ENCODE measurements around the gene WT1. TPM values are rescaled to one million over a fixed set of nuclear protein-coding genes. Genes with fewer than 3 reads are reported as not detected.

WT1 gene
- total and polyA plus RNA-seq, 2 of the 4 experiments (the other 2 are of a cell fraction) = not detected

DNA sequence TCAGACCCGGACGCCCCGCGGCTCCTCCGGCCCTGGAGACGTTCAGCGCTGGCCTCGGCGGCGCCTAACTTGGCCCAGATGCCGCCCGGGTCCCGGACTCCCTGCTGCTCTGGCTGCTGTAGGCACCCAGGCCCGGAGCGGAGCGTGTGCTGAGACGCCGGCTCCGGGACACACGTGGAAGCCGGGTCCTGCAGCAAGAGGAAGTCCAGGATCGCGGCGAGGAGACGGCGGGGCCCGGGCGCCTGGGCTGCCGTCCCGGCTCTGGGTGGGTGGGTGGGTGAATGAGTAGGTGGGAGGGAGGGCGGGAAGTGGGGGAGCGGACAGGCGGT is 223 bp downstream of the WT1 start:
- H3K9ac ChIP-seq (ENCODE audit: low read depth, low read length) = no peak overlapping the region
- no peak overlapping the region for H2BK120ac ChIP-seq (ENCODE audit: low read depth, low read length)
- H2AK5ac ChIP-seq (ENCODE audit: low read depth, low read length) = no peak overlapping the region
- H2BK15ac ChIP-seq (ENCODE audit: low read depth, low read length) = no peak overlapping the region
- H3K27ac ChIP-seq (ENCODE audit: insufficient read depth, low read length) = no peak overlapping the region
- POLR2A ChIA-PET (ENCODE audit: unreplicated experiment) = no interaction called here
- no peak overlapping the region for H4K91ac ChIP-seq (ENCODE audit: insufficient read depth, low read depth, low read length)
- no peak overlapping the region for H2BK5ac ChIP-seq (ENCODE audit: low read depth, low read length, poor library complexity, severe bottlenecking)
- no TSS peak for BruUV-seq (replicated peaks)
- H3K23ac ChIP-seq (ENCODE audit: low read depth, low read length) = no peak overlapping the region
- in situ Hi-C loops (cut with MboI; ENCODE audit: low sequenced_read_pairs) (no loop called here), intact Hi-C loops (cut with micrococcal nuclease) (no loop called here), dilution Hi-C loops (cut with HindIII; ENCODE audit: low sequenced_read_pairs, unreplicated experiment) (no loop called here)
- H4K8ac ChIP-seq (ENCODE audit: low read depth in 2 of 2, low read length in 2 of 2) = no peak overlapping the region
- H2AFZ ChIP-seq (replicated peaks; ENCODE audit: low read length, poor library complexity) = peak overlapping the region; percentile 32
- no peaks in the 10 kb centered on the region for H3K36me3 ChIP-seq (ENCODE audit: control insufficient read depth, insufficient read depth, low read length)
- WGBS, 2 experiments (ENCODE audit: extremely low coverage in 2 of 2, insufficient read length in 1 of 2) = 6% methylated on average over 16 of the region's 33 CpGs; no CpG with 5 or more reads in 1 of the 2 experiments
- DNase-seq (no peak), ATAC-seq (ENCODE audit: low read depth) (no peak)
- TF ChIP-seq RCOR1 (IDR thresholded peaks at IDR 0.05; ENCODE audit: insufficient replicate concordance, low read length) = no peak
- TF ChIP-seq, protein P1, sequence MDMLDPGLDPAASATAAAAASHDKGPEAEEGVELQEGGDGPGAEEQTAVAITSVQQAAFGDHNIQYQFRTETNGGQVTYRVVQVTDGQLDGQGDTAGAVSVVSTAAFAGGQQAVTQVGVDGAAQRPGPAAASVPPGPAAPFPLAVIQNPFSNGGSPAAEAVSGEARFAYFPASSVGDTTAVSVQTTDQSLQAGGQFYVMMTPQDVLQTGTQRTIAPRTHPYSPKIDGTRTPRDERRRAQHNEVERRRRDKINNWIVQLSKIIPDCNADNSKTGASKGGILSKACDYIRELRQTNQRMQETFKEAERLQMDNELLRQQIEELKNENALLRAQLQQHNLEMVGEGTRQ (IDR thresholded peaks at IDR 0.05; ENCODE audit: low read depth, low read length) = no peak
- no peak for TF ChIP-seq MXI1 (IDR thresholded peaks at IDR 0.05; ENCODE audit: borderline replicate concordance, low read depth, low read length)
- H3K9me3 ChIP-seq (ENCODE audit: control insufficient read depth, insufficient read depth, low read length) = peaks cover 11% of the 10 kb centered on the region
- no peaks in the 10 kb centered on the region; the same call in 1 of the 2 replicates for H3K9me1 ChIP-seq (ENCODE audit: insufficient read depth, low read length)
- no peak overlapping the region for H4K5ac ChIP-seq (ENCODE audit: low read depth, low read length)
- CTCF ChIA-PET = no interaction called here
- H2BK20ac ChIP-seq (ENCODE audit: low read depth, low read length) = no peak overlapping the region
- H3K18ac ChIP-seq (ENCODE audit: low read depth, low read length) = no peak overlapping the region
- H3K4me3 ChIP-seq (ENCODE audit: insufficient read depth, low read depth, low read length) = no peak overlapping the region
- no peaks in the 10 kb centered on the region for H3K4me1 ChIP-seq (ENCODE audit: control insufficient read depth, insufficient read depth, low read length)
- no peak overlapping the region for H2AK9ac ChIP-seq (replicated peaks; ENCODE audit: low read depth, low read length, poor library complexity)
- H3K79me1 ChIP-seq (ENCODE audit: low read depth in 1 of 2, low read length in 2 of 2) = no peaks in the 10 kb centered on the region
- H3K4ac ChIP-seq (ENCODE audit: low read depth, low read length) = no peak overlapping the region
- H3K14ac ChIP-seq (replicated peaks; ENCODE audit: low read depth, low read length) = no peak overlapping the region
- no peak overlapping the region for H3K56ac ChIP-seq (ENCODE audit: extremely low read depth, insufficient read depth, low read length)
- H4K20me1 ChIP-seq (ENCODE audit: insufficient read depth, low read length) = no peaks in the 10 kb centered on the region; the same call in 1 of the 2 replicates
- H3K27me3 ChIP-seq (ENCODE audit: control insufficient read depth, insufficient read depth, low read length) = peaks cover 93% of the 10 kb centered on the region
- no peak overlapping the region for H3K4me2 ChIP-seq (ENCODE audit: low read depth, low read length)
